Neuronal stem cell (in vitro differentiated cells): Measurements from ENCODE around the gene POSTN.
"Not testable (repeated sequence)": the region's sequence is repeated elsewhere in the genome, so short reads cannot be mapped to it uniquely, and the experiment has no call there.

ENCODE experiments used
- DNase-seq: peaks from one replicate; pipeline ENCODE4 v3.0.0-alpha.2; 2013; ENCODE audit warnings: low spot score
- H2AFZ ChIP-seq: one replicate; pipeline ENCODE4 v1.6.1; 2013; ENCODE audit warnings: mild to moderate bottlenecking, low read length, inconsistent platforms
- H2AK5ac ChIP-seq: 2 replicates; pipeline ENCODE4 v1.6.1; 2013; ENCODE audit warnings: low read depth, mild to moderate bottlenecking, inconsistent platforms, low read length, moderate library complexity, mixed read lengths
- H2BK120ac ChIP-seq: 2 replicates; pipeline ENCODE4 v1.6.1; 2013; ENCODE audit warnings: low read depth, mild to moderate bottlenecking, inconsistent platforms, low read length, moderate library complexity, mixed read lengths
- H2BK12ac ChIP-seq: one replicate; pipeline ENCODE4 v1.6.1; 2013; ENCODE audit warnings: low read length, inconsistent platforms
- H2BK15ac ChIP-seq: 2 replicates; pipeline ENCODE4 v1.6.1; 2013; ENCODE audit warnings: mild to moderate bottlenecking, low read length, inconsistent platforms, mixed read lengths
- H2BK5ac ChIP-seq: one replicate; pipeline ENCODE4 v1.6.1; 2013; ENCODE audit warnings: inconsistent platforms, mild to moderate bottlenecking, low read length, moderate library complexity
- H3K14ac ChIP-seq: one replicate; pipeline ENCODE4 v1.6.1; 2013; ENCODE audit warnings: low read length, inconsistent platforms
- H3K18ac ChIP-seq: 2 replicates; pipeline ENCODE4 v1.6.1; 2013; ENCODE audit warnings: low read length, inconsistent platforms
- H3K23ac ChIP-seq: 2 replicates; pipeline ENCODE4 v1.6.1; 2013; ENCODE audit warnings: low read depth, mild to moderate bottlenecking, mixed read lengths, low read length, inconsistent platforms; ENCODE audit not compliant: poor library complexity
- H3K27ac ChIP-seq: replicated peaks from 3 replicates; pipeline ENCODE4 v1.5.1; 2013; ENCODE audit warnings: low read length, inconsistent platforms
- H3K27me3 ChIP-seq, 3 experiments: 2 replicates each; pipeline ENCODE4 v1.6.1; 2013; ENCODE audit warnings: low read length in 3 of 3, mild to moderate bottlenecking in 2 of 3, inconsistent platforms in 1 of 3, low read depth in 1 of 3, mixed read lengths in 1 of 3, moderate library complexity in 1 of 3; ENCODE audit not compliant: control insufficient read depth in 3 of 3, insufficient read depth in 3 of 3
- H3K36me3 ChIP-seq, 2 donors: replicated peaks in 1 of 2; 2 replicates each; pipeline ENCODE4 v1.6.1; 2013; ENCODE audit warnings: low read length in 2 of 2; ENCODE audit not compliant: control insufficient read depth in 2 of 2, insufficient read depth in 2 of 2
- H3K4ac ChIP-seq: 2 replicates; pipeline ENCODE4 v1.6.1; 2013; ENCODE audit warnings: inconsistent platforms, mild to moderate bottlenecking, low read length, moderate library complexity
- H3K4me1 ChIP-seq, 2 donors: 1 replicate in 1 of 2; 2 replicates in 1 of 2; pipeline ENCODE4 v1.6.1; 2013; ENCODE audit warnings: low read length in 2 of 2, low read depth in 1 of 2; ENCODE audit not compliant: control insufficient read depth in 2 of 2, insufficient read depth in 1 of 2
- H3K4me2 ChIP-seq: one replicate; pipeline ENCODE4 v1.6.1; 2013; ENCODE audit warnings: mild to moderate bottlenecking, low read length, inconsistent platforms; ENCODE audit not compliant: insufficient read depth, poor library complexity, severe bottlenecking
- H3K4me3 ChIP-seq, 2 donors: 2 replicates each; pipeline ENCODE4 v1.5.1; 2013; ENCODE audit warnings: low read length in 2 of 2, mild to moderate bottlenecking in 2 of 2, inconsistent platforms in 1 of 2, moderate library complexity in 1 of 2
- H3K79me1 ChIP-seq: one replicate; pipeline ENCODE4 v1.6.1; 2013; ENCODE audit warnings: low read depth, mild to moderate bottlenecking, inconsistent platforms, low read length, moderate library complexity
- H3K9ac ChIP-seq: one replicate; pipeline ENCODE4 v1.6.1; 2013; ENCODE audit warnings: mild to moderate bottlenecking, low read depth, low read length, inconsistent platforms; ENCODE audit not compliant: poor library complexity
- H3K9me3 ChIP-seq, 2 donors: replicated peaks in 1 of 2; 2 replicates each; pipeline versions ENCODE3 to v1.6.1; 2013; ENCODE audit warnings: low read length in 2 of 2, mild to moderate bottlenecking in 2 of 2, inconsistent platforms in 1 of 2, low read depth in 1 of 2, mixed read lengths in 1 of 2, moderate library complexity in 1 of 2; ENCODE audit not compliant: control insufficient read depth in 2 of 2, insufficient read depth in 1 of 2
- H4K8ac ChIP-seq: one replicate; pipeline ENCODE4 v1.6.1; 2013; ENCODE audit warnings: low read depth, mild to moderate bottlenecking, inconsistent platforms, low read length, moderate library complexity
- H4K91ac ChIP-seq: one replicate; pipeline ENCODE4 v1.6.1; 2013; ENCODE audit warnings: low read length, low read depth, mild to moderate bottlenecking, inconsistent platforms; ENCODE audit not compliant: poor library complexity
- WGBS, 2 donors: extraction: QIAGEN DNeasy Blood & Tissue Kit; methylation state at CpG; one replicate each; pipeline ENCODE4 v1.1.7; 2013; ENCODE audit warnings: missing lambda C conversion rate in 2 of 2, mixed read lengths in 1 of 2; ENCODE audit not compliant: insufficient read length in 2 of 2, insufficient replicate concordance in 1 of 2; ENCODE audit errors: extremely low coverage in 2 of 2; 5-methylcytosine and 5-hydroxymethylcytosine counted together

POSTN gene

DNA sequence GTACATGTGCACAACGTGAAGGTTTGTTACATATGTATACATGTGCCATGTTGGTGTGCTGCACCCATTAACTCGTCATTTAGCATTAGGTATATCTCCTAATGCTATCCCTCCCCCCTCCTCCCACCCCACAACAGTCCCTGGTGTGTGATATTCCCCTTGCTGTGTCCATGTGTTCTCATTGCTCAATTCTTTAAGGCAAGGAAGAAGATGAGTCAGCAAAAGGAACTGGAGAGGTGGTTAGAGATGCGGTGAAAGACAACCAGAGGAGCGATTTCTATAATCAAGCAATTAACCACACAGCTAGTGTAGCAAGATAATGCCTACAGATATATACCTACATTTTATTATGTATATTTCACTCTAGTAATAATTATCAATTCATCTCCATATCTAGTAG, 9.2 kb downstream of the POSTN start:
- H3K27me3 ChIP-seq, H3K4me2 ChIP-seq, H3K23ac ChIP-seq, H2BK12ac ChIP-seq, H3K79me1 ChIP-seq, H2AFZ ChIP-seq, H3K4me3 ChIP-seq, H3K18ac ChIP-seq, H2BK15ac ChIP-seq, DNase-seq, H3K4ac ChIP-seq, H4K8ac ChIP-seq, H3K9me3 ChIP-seq, H3K4me1 ChIP-seq, H3K36me3 ChIP-seq, H2AK5ac ChIP-seq, H3K14ac ChIP-seq, H3K9ac ChIP-seq, H2BK120ac ChIP-seq, H4K91ac ChIP-seq, H3K27ac ChIP-seq, H2BK5ac ChIP-seq: not testable (repeated sequence)
- no CpG with 5 or more reads among the region's 4 CpGs for WGBS, 2 donors

DNA sequence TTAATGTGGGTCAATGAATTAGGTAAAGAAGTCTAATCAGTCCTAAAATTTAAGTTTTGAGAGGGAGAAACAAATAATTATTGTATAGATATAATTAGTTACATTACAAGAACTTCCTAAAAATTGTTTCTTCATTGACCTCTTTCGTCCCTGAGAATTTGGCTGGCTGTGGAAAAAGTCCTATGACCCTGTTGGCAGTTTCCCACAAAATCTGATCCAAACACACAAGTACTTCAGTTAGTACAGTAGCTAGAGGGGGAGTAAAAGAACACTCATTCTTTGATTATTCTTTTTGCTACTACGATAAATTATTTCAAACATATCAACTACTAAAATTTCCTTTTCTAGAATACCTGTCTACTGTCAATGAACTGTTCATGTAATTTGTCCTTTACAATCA, 11.3 kb downstream of the POSTN start:
- no peaks in the 10 kb centered on the region for H3K79me1 ChIP-seq
- 100% methylated on average over 1 of the region's 2 CpGs; no CpG with 5 or more reads in 1 of the 2 donors for WGBS, 2 donors
- H3K9me3 ChIP-seq: peaks cover 0 to 1% of the 10 kb centered on the region in 2 donors
- no peak overlapping the region for H3K4me2 ChIP-seq
- no peak for DNase-seq
- no peak overlapping the region for H4K8ac ChIP-seq
- H3K23ac ChIP-seq: no peak overlapping the region
- no peak overlapping the region for H3K14ac ChIP-seq
- no peak overlapping the region for H3K4me3 ChIP-seq
- no peak overlapping the region for H2AFZ ChIP-seq
- H3K27me3 ChIP-seq: no peaks in the 10 kb centered on the region
- H3K4ac ChIP-seq: no peak overlapping the region
- no peak overlapping the region for H4K91ac ChIP-seq
- H3K36me3 ChIP-seq: no peaks in the 10 kb centered on the region
- H3K27ac ChIP-seq: no peak overlapping the region
- H3K18ac ChIP-seq: no peak overlapping the region
- H2BK15ac ChIP-seq: no peak overlapping the region
- H3K9ac ChIP-seq: no peak overlapping the region
- no peak overlapping the region for H2BK120ac ChIP-seq
- H3K4me1 ChIP-seq: no peaks in the 10 kb centered on the region
- no peak overlapping the region for H2BK5ac ChIP-seq
- no peak overlapping the region for H2AK5ac ChIP-seq
- no peak overlapping the region for H2BK12ac ChIP-seq

- no peaks in the 10 kb centered on the region for H3K79me1 ChIP-seq
- no peak overlapping the region for H4K8ac ChIP-seq
- no peaks in the 10 kb centered on the region for H3K36me3 ChIP-seq
- no peak overlapping the region for H2BK120ac ChIP-seq
- no peak for DNase-seq
- no CpG with 5 or more reads among the region's 4 CpGs for WGBS, 2 donors
- H3K27ac ChIP-seq: no peak overlapping the region
- no peak overlapping the region for H3K14ac ChIP-seq
- no peak overlapping the region for H4K91ac ChIP-seq
- no peak overlapping the region for H3K23ac ChIP-seq
- no peak overlapping the region for H3K9ac ChIP-seq
- peaks cover 0 to 1% of the 10 kb centered on the region in 2 donors for H3K9me3 ChIP-seq
- H3K27me3 ChIP-seq: no peaks in the 10 kb centered on the region
- no peak overlapping the region for H2BK5ac ChIP-seq
- no peak overlapping the region for H3K18ac ChIP-seq
- no peak overlapping the region for H2AK5ac ChIP-seq
- no peak overlapping the region for H3K4me3 ChIP-seq
- H2AFZ ChIP-seq: no peak overlapping the region
- H3K4ac ChIP-seq: no peak overlapping the region
- H3K4me1 ChIP-seq: no peaks in the 10 kb centered on the region
- no peak overlapping the region for H2BK15ac ChIP-seq
- H2BK12ac ChIP-seq: no peak overlapping the region
- no peak overlapping the region for H3K4me2 ChIP-seq
These were observed 12.4 kb downstream of the POSTN start for GRCh38 chr13:37586164-37586563.

- H3K9ac ChIP-seq: no peak overlapping the region
- H3K23ac ChIP-seq: no peak overlapping the region
- H3K27me3 ChIP-seq: no peaks in the 10 kb centered on the region
- no peak overlapping the region for H3K14ac ChIP-seq
- H3K18ac ChIP-seq: no peak overlapping the region
- H3K27ac ChIP-seq: no peak overlapping the region
- DNase-seq: no peak
- no peaks in the 10 kb centered on the region for H3K79me1 ChIP-seq
- H3K4ac ChIP-seq: no peak overlapping the region
- no peak overlapping the region for H2BK15ac ChIP-seq
- H4K8ac ChIP-seq: no peak overlapping the region
- H3K36me3 ChIP-seq: no peaks in the 10 kb centered on the region
- H2AK5ac ChIP-seq: no peak overlapping the region
- no peak overlapping the region for H4K91ac ChIP-seq
- H3K4me3 ChIP-seq: no peak overlapping the region
- H2BK120ac ChIP-seq: no peak overlapping the region
- H2AFZ ChIP-seq: no peak overlapping the region
- H2BK12ac ChIP-seq: no peak overlapping the region
- peaks cover 0 to 1% of the 10 kb centered on the region in 2 donors for H3K9me3 ChIP-seq
- H3K4me2 ChIP-seq: no peak overlapping the region
- H3K4me1 ChIP-seq: no peaks in the 10 kb centered on the region
- no CpG with 5 or more reads among the region's 1 CpG for WGBS, 2 donors
- H2BK5ac ChIP-seq: no peak overlapping the region
These were observed 13.0 kb downstream of the POSTN start for GRCh38 chr13:37585541-37585940.
